Mesothelial cell of epicardium (in vitro differentiated cells): ENCODE results near the gene FGF10. TPM values are rescaled to one million over a fixed set of nuclear protein-coding genes. Genes with fewer than 3 reads are reported as not detected.
A peak's percentile ranks its signal among the peaks of the same experiment; 100 is the strongest.

Experiments
- DNase-seq, 2 experiments: peaks; one replicate each; pipeline ENCODE4 v3.0.0; 2021; ENCODE audit warnings: low spot score in 2 of 2; ENCODE audit not compliant: unreplicated experiment in 2 of 2
- H3K27ac Mint-ChIP-seq: 2 replicates; pipeline ENCODE4 v1.8.0; 2021; ENCODE audit warnings: mixed read lengths
- H3K27me3 Mint-ChIP-seq: 2 replicates; pipeline ENCODE4 v1.8.0; 2021; ENCODE audit warnings: low read depth, mixed read lengths
- H3K36me3 Mint-ChIP-seq: 2 replicates; pipeline ENCODE4 v1.8.0; 2021; ENCODE audit warnings: mixed read lengths
- H3K4me1 Mint-ChIP-seq: 2 replicates; pipeline ENCODE4 v1.8.0; 2021; ENCODE audit warnings: mixed read lengths
- H3K4me3 Mint-ChIP-seq: 2 replicates; pipeline ENCODE4 v1.8.0; 2021; ENCODE audit warnings: mild to moderate bottlenecking, moderate library complexity, mixed read lengths
- H3K9me3 Mint-ChIP-seq: 2 replicates; pipeline ENCODE4 v1.8.0; 2021; ENCODE audit warnings: mixed read lengths
- CTCF ChIP-seq: fragments of 200-600 bp; sonication (generic); IDR thresholded peaks from one replicate; pipeline ENCODE4 v1.5.0; 2021; ENCODE audit warnings: antibody characterized with exemption; ENCODE audit not compliant: unreplicated experiment
- total RNA-seq: library from RNA; stranded (reverse); gene quantifications from 3 replicates; pipeline ENCODE4 v1.2.1, GENCODE V29; 2021

The FGF10 gene
- total RNA-seq, 1 donor from 2014 or later: 0.31 TPM

DNA sequence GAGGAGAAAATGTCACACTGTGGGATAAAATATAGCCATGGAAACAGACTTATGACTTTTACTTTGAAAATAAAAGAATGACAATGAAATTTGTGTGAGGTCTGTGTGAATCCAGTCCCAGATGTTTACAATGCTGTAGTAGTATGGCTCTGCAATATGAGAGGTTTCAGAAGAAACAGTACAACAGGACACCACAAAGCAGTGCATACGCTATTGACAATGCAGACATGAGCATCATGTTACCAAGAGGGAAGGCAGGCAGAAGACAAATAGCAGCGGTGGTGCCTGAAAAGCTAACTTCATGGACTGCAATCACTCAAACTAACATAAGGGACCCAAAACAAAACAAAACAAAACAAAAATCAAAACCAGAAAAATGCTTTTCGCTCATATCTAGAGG lies 1.8 kb downstream of the FGF10 start:
- Mint-ChIP-seq H3K4me3 (peak overlapping the region; percentile 37), H3K36me3 (no peaks in the 10 kb centered on the region), H3K9me3 (no peaks in the 10 kb centered on the region), H3K4me1 (peaks cover 26% of the 10 kb centered on the region), H3K27me3 (peaks cover 89% of the 10 kb centered on the region), H3K27ac (no peak overlapping the region)
- no peak for TF ChIP-seq CTCF
- DNase-seq: no peak

DNA sequence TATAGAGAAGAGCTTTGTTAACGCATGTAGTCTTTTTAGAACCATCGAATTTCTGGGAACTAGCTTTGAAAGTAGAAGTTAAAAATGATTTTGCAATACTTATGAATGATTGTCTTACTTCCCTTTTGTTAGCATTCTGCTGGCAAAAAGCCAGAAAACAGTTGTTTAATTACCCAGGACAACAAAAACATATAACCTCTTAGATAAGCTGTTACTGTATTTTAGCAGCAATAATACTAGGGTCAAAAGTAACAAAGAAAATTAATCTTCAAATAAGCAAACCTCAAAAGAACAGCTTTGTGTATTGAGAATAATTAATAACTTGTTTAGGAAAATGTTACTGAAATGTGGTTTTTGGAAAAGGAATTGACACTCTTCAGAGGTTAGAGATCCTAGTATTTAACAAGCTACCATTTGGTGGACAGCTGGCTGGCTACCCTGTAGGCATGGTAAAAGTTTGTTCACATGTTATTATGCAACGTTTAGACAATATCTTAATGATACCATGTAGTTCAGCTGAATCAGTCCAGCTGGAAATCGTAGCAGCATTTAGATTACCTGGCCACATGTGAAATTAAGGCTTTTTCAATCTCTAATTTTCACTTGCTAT lies 3.8 kb downstream of the FGF10 start:
- Mint-ChIP-seq H3K9me3 (no peaks in the 10 kb centered on the region), H3K4me3 (no peak overlapping the region), H3K4me1 (peaks cover 25% of the 10 kb centered on the region), H3K27ac (no peak overlapping the region), H3K27me3 (peaks cover 76% of the 10 kb centered on the region), H3K36me3 (no peaks in the 10 kb centered on the region)
- no peak for TF ChIP-seq CTCF
- no peak for DNase-seq

GRCh38 chr5:44384816-44385215 lies 4.4 kb downstream of the FGF10 start:
- no peak overlapping the region for H3K27ac Mint-ChIP-seq
- H3K36me3 Mint-ChIP-seq: no peaks in the 10 kb centered on the region
- DNase-seq: no peak
- H3K4me1 Mint-ChIP-seq: peaks cover 20% of the 10 kb centered on the region
- no peak overlapping the region for H3K4me3 Mint-ChIP-seq
- TF ChIP-seq CTCF: no peak
- H3K27me3 Mint-ChIP-seq: peaks cover 70% of the 10 kb centered on the region
- H3K9me3 Mint-ChIP-seq: no peaks in the 10 kb centered on the region

GRCh38 chr5:44382894-44383293 lies 6.3 kb downstream of the FGF10 start:
- no peak for DNase-seq
- H3K27me3 Mint-ChIP-seq: peaks cover 64% of the 10 kb centered on the region
- no peaks in the 10 kb centered on the region for H3K9me3 Mint-ChIP-seq
- H3K4me3 Mint-ChIP-seq: no peak overlapping the region
- H3K27ac Mint-ChIP-seq: no peak overlapping the region
- H3K4me1 Mint-ChIP-seq: peaks cover 5% of the 10 kb centered on the region
- TF ChIP-seq CTCF: no peak
- no peaks in the 10 kb centered on the region for H3K36me3 Mint-ChIP-seq

- H3K4me1 Mint-ChIP-seq: no peaks in the 10 kb centered on the region
- H3K36me3 Mint-ChIP-seq: no peaks in the 10 kb centered on the region
- H3K27ac Mint-ChIP-seq: no peak overlapping the region
- H3K9me3 Mint-ChIP-seq: peaks cover 14% of the 10 kb centered on the region
- TF ChIP-seq CTCF: no peak
- H3K4me3 Mint-ChIP-seq: no peak overlapping the region
- peaks cover 20% of the 10 kb centered on the region for H3K27me3 Mint-ChIP-seq
- DNase-seq: no peak
These were observed 12.2 kb downstream of the FGF10 start for GRCh38 chr5:44377057-44377456.

DNA sequence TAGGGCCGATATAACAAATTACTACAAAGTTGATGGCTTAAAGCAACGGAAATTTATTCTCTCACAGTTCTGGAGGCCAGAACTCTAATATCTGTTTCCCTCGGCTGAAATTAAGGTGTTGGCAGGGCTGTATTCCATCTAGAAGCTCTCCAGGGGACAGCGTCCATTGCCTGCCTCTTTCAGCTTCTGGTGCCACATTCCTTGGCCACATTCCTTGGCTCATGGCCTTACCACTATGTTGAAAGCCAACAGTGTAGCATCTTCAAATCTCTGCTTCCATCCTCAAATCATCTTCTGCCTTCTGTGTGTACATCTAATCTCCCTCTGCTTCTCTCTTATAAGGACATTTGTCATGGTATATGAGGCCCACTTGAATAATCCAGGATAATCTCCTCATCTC lies 17.2 kb downstream of the FGF10 start:
- TF ChIP-seq CTCF: no peak
- Mint-ChIP-seq H3K9me3 (peaks cover 14% of the 10 kb centered on the region), H3K4me3 (no peak overlapping the region), H3K27ac (no peak overlapping the region), H3K27me3 (peaks cover 2% of the 10 kb centered on the region), H3K4me1 (no peaks in the 10 kb centered on the region), H3K36me3 (no peaks in the 10 kb centered on the region)
- no peak for DNase-seq
